Measurements from ENCODE around the gene LRIT2. TPM values are rescaled to one million over a fixed set of nuclear protein-coding genes. Genes with fewer than 3 reads are reported as not detected.

The LRIT2 gene, protein sequence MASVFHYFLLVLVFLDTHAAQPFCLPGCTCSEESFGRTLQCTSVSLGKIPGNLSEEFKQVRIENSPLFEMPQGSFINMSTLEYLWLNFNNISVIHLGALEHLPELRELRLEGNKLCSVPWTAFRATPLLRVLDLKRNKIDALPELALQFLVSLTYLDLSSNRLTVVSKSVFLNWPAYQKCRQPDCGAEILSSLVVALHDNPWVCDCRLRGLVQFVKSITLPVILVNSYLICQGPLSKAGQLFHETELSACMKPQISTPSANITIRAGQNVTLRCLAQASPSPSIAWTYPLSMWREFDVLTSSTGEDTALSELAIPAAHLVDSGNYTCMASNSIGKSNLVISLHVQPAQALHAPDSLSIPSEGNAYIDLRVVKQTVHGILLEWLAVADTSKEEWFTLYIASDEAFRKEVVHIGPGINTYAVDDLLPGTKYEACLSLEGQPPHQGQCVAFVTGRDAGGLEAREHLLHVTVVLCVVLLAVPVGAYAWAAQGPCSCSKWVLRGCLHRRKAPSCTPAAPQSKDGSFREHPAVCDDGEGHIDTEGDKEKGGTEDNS
- total RNA-seq (2014; rRNA removed; shearing (Covaris generic)) = not detected in 2 replicates

DNA sequence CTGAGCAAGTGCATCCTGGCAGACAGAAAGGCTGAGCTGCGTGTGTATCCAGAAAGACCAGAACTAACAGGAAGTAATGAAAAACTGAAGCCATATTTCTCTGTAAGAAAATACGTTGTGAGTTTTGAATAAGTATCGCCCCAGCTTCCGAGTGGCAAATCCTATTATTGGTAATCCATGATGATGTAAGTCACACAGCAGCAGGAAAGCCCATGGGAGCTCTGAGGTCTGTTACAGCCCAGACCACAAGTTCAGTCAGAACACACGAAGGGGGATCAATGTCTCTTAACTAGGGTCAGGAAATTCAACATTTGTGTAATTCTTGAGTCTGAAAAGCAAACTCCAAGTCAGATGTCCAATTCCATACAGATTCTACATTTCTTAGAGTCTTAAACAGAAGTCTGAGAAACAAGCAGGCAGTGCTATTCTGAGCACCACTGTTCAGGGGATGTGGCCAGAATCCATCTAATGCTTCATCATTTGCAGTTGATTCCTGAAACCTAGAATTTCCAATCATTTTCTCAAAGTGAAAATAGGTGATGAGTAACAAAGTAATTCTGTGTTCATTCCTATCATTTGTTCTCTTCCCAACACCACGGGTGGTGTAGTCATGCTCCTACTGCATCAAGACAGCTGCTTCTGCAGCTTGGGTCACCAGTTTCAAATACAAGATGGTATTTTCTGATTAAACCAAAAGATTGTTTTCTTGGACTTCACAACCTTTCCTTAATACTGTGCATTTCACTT is at the start of gene LRIT2:
Gene LRIT2, minus strand, starts transcription at position 118 of the 747 bp plus-strand sequence. Its CDS starts 24 bp downstream, at position 94.
- no peak for DNase-seq (ENCODE audit: low spot score)

DNA sequence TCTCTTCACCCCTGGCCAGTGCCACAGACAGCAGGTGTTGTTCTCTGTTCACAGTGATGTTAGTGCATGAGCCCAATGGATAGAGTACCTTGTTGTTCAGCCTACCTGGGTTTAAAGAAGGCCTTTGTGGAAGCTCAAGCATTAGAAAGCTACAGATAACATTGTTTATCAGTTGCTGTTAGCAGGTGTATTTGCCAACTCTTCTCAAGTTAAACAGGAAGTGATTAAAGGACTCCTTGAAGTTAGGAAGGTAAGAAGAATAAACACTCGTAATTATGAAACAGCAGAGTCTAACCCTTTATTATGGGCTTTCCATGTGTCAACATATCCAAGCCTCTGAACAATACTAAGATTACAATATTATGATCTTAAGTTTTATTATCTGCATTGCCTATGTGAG is 45.4 kb upstream of the LRIT2 start:
- peak; percentile 35 for DNase-seq (ENCODE audit: low spot score)

DNA sequence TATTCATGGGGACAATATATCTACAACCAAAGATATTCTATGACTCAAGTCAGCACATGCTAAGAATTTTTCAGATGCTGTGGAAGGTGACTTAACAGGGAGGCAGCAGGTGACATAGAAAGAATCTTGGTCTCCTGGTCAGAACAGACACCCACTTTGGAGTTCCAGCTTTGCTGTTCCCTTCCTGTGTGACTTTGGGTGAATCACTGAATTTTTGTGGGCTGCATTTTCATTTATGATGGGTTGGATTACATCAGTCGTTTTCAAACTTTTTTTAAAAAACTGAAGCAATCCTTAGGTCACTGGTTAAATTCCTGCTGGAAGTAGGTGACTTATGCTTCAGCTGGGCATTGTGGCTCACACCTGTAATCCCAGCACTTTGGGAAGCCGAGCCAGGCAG is 44.4 kb upstream of the LRIT2 start:
- no peak for DNase-seq (ENCODE audit: low spot score)

DNA sequence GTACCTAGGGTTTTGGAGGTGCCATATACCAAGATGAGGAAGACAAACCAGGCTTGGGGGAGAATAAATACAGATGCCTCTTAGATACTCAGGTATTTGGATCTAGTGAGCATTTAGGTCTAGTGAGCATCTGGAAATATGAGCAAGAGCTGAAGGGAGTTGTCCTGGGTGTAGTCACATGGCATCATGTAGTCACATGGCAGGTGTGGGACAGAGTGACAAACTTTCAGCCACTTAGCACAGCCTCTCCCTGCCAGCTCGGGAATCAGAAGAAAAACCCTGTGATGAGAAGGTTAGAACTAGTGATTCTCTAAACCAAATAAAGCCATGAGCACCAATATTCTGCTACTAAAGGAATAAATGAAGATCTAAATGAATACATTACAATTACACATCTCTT is 43.8 kb upstream of the LRIT2 start:
- DNase-seq (ENCODE audit: low spot score) = no peak

DNA sequence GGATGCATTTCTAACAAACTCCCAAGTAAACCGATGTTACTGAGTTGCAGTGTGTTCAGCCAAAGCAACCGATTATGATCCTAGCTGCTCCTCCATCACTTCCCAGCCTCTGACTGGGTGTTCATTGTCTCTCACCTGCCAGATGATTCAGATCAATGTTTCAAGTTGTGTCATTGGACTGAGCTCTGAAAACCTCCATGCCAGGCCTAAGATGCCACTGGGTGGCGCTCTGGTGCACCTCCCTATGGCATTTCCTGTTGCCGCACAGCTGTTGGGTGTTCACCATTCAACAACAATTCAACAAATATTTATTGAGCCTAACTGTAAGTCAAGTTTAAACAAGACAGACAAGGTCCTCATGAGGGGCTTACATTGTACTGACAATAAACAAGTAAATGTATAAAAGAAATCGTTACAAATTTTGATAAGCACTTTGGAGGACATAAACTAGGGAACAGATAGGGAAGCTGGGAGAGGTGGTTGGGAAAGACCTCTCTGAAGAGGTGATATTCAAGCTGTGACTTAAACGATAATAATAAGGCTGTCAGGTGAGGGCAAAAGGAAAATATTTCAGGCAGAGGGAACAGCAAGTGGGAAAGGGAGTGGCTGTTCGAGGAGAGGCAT is 42.3 kb upstream of the LRIT2 start:
- DNase-seq (ENCODE audit: low spot score) = peak; percentile 52

DNA sequence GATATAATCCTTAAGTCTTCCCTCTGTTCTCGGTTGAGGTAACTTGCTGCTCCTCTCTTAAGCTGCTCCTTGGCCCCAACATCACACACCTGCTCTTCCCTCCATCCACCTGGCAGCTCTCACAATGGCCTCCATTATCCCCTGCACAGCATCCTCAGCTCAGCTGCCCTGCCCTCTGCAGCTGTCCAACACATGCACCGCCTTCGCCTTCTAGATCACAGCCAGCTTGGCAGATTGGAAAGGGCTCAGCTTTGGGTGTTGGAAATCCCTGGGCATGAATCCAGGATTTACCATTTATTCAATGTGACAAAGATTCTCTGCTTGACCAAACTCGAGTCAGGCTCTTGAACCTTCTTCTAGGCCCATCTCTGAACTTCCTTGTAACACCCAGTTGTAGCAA is 40.1 kb upstream of the LRIT2 start:
- DNase-seq (ENCODE audit: low spot score) = no peak

DNA sequence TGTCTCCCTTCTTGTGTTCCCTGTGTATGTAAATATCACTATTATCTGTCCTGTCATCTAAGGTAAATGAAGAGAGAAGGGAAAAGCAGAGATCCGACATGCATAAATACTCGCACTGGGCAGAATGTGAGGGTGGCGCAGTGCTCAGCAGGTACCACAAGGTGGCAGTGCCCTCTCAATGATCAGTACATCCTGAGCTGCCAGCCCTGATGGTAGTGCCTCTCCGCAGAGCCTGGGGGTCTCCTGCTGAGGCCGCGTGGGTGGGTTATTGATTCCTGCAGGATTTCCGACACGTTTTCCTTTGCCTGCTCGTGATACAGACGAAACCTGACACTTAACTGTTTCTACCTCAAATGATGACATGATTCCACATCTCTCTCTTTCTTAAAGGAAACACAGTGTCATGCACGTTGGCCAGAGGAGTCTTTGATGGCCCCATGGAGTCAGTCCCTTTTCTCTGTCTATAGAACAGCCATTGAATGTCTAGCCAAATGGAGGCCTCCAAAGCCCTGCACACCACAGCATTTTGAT is 39.3 kb upstream of the LRIT2 start:
- peak; percentile 72 for DNase-seq (ENCODE audit: low spot score)

DNA sequence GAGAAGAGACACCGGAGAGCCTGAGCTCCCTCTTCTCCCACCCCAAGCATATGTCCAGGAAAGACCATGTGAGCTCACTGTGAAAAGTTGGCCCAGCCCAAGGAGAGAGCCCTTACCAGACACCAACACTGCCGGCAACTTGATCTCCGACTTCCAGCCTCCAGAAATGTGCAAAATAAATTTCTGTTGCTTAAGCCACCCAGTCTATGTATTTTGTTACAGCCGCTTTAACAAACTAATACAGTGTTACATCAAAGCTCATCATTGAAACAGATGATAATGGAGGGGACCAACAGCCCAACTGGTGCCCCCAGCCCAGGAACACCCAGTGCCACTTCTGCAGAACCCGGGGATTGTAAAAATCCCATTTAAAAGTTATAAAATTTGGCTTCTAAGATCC is 38.4 kb upstream of the LRIT2 start:
- no peak for DNase-seq (ENCODE audit: low spot score)

DNA sequence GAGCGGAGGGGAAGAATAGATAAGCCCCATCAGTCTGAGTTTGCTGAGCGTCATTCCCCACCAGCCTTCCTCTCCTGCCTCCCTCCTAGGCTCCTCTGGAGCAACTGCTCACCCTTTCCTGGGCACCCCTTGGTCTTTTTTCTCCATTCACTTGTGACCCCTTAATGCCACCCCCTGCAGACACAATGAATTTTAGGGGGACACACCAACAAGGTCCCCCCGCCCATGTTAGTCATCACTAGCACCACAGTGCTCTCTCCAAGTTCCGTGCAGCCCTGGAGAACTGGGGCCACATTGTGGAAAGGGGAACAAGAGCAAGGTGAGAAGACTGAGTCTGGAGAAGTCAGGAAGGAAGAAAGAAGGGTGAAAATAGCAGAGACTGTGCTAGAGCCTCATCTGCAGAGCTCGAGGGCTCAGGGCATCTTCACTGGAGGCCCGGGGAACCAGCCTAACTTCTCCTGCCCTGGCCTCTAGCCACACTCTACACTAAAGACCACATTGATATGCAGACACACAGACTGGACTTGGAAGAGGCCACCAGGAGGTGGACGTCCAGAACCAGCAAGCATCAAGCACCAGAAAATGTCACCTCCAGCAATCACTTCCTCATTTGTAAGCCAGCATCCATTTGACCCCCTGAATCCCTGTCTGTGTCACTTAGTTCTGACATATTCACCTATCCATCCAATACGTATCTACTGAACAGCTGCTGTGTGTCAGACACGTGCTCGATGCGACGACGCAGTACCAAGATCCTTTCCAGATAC is 37.0 kb upstream of the LRIT2 start:
- DNase-seq (ENCODE audit: low spot score) = no peak

DNA sequence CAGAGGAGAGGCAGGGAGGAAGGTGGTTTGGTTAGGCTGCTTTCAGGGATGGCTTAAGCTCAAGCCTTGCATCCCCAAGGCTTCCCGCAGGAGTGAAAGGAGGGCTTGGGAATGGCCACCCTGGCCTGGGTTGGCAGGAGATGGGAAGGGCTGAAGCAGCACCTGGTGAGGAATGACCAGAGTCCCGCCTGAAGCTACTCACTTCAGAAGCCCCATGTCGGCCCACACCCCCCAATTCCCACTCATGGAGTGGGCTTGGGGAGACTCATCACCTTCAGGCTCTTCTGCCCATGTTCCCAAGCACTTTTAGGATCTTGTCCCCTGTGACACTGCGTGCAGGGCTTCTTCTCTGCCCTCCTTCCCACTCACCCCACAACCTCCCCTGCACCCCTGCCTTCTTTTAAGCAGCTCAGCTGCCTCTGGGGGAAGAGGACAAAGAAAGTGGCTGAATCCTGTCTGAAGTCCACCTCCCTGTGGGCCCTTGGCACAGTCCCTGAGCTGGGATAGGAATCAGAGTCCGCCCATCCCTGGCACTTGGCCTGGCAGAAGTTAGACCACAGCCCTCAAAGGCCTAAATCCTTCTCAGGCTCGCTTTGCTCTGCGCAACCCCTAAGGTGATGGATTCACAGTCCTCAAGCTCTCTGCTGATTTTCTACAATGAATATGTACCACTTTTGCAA is 36.0 kb upstream of the LRIT2 start:
- DNase-seq (ENCODE audit: low spot score) = no peak

DNA sequence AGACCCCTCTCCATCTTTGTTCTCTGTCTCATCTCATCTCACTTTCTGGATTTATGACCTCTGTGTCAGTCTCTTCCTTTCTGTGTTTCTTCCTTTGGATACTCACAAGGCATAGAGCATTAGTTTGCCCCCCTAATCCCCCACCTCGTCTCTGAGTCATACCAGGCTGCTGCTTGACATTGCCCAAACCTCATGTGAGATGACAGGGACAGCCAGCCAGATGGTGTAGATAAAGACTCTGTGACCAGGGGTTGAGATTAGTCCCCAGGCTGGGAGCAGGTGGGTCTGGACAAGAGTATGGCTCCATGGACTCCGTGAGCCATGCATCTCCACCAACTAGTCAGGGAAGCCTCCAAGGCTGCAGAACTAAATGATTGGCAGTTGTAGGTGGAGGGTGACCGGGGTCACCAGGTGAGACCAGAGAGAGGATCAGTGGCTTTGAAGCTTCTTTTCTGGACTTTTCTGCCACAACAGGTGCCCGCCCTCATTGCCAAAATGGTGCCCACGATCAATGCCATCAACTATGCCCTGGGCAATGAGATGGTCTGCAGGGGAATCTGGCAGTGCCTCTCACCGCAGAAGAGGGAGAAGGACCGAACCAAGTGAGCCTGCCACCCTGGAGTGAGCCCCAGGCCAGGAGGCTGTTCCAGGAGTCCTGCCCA is 32.8 kb upstream of the LRIT2 start:
- no peak for DNase-seq (ENCODE audit: low spot score)

DNA sequence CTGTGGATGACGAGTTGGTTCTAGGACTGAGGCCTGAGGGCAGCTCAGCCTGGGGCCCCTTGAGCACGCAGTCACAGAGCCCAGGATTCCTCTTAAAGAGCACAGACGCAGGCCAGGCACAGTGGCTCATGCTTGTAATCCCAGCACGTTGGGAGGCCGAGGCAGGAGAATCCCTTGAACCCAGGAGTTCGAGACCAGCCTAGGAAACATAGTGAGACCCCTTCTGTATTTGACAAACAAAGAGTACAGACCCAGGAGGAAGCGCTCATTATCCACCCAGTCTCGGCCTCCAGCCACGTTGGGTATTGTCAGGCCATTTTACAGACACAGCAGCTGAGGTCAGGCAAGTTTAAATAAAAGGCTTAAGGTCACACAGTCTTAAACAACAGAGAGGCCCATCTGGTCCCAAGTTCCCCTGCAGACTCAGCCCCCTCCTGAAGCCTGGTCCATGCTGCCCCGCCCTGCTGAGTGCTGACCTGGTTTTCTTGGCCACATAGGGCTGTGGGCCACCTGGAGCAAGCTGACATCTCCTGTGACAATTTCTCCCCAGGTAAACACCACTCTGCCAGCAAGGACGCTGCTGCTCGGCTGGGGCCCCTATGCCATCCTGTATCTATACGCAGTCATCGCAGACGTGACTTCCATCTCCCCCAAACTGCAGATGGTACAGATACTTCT is 32.1 kb upstream of the LRIT2 start:
- DNase-seq (ENCODE audit: low spot score) = no peak

DNA sequence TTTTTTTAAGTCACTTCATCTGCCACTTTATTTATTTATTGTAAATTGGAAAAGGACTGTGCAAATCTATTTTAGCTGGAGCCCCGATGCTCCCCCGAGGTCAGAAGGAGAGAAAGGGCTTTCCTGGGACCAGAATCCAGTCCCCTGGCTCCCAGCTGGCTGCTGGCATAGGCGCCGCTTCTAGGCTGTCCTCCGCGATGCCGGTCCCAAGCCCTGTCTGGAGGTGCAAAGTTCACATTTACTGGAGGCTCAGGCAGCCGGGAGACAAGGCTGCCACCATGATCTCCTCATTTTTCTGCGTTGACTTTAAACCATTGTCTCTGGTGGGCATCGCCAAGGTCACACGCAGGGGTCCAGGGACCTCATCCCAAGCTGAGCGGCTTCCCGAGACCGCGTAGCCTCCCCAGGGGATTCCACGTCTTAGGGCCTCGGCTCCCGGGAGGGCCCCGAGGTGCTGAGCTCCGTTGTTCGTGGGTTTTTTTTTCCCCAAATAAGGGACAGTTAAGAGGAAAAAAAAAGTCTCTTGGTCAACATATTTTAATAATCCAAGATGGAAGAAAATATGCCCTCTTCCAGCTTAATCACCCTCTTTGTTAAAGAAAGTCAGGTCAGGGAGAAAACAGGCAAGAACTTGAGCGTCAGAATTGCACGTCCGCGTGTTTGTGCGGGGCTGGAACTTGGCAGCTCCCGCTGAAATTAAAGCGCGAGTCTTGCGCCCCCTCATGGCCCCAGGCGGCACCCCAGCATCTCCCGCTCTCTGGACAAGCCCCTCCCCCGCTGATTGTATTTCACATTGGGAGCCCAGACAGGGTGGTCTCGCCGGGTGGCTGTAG is 31.4 kb upstream of the LRIT2 start:
- no peak for DNase-seq (ENCODE audit: low spot score)

DNA sequence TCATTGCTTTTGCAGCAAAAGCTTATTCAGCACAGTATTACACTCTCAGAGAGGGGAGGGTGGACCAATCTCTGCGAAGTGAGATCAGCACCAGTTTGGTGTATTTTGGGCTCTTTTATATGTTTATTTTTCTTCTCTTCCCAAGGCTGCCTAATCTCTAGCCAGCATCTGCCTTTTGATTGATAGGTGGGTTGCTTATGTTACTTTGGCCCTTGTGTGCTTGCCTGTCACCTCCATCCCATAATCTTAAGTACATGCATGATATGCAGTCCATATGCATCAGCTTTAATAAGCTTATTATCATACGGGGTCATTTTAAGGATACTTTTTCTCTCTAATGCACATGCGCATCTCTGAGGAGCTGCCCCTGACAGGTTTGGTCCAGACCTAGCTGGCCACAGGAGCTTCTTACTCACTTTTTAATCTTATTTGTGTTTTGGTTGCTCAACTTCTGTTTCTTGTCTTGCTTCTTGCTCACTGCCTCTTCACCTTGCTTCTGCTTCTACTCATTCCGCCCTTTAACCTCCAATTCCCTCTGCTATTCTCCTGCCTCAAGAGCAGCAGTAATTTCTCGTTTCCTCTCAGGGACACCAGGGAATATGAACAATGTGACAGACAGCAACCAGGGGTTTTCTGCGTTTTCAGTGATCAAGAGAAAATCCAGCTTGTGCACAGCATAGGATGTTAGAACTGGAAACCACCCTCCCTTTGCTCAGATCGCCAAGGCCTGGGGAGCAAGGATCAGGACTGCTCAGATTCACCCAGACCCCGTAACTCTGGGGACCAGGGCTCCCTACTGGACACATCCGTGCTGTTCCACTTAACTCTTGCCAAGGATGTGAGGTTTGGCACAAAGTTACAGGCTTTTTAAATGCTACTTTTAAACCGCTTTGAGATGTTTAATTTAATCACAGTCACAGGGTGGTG is 29.5 kb upstream of the LRIT2 start:
- DNase-seq (ENCODE audit: low spot score) = no peak

DNA sequence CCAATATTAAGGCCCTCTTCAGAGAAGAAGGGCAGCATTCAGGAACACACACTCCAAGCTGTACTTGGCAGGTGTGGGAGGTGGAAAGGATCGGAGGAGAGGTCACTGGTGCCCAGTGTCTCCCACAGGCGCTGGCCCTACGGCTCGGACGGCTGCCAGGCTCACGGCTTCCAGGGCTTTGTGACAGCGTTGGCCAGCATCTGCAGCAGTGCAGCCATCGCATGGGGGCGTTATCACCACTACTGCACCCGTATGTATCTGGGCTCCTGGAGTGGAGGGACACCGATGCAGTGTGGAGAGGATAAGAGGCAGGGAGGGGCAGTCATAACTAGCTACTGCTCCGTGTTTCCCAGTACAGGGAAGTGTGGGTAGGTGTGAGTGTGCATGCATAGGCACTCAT is 23.4 kb upstream of the LRIT2 start:
- DNase-seq (ENCODE audit: low spot score) = no peak

DNA sequence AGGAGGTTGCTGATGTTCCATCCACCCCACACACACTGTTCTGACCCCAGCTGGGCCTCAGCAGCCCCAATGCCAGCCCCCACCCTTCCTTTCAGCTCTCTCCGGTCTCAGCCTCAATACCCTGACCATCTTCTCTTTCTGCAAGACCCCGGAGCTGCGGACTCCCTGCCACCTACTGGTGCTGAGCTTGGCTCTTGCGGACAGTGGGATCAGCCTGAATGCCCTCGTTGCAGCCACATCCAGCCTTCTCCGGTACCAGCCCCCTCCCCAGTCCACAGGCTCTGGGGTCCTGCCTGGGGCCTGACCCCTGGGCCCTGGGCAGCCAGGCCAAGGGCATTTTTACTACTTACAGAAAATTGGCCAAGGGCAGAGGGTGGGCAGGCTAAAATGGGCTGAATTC is 22.2 kb upstream of the LRIT2 start:
- no peak for DNase-seq (ENCODE audit: low spot score)

DNA sequence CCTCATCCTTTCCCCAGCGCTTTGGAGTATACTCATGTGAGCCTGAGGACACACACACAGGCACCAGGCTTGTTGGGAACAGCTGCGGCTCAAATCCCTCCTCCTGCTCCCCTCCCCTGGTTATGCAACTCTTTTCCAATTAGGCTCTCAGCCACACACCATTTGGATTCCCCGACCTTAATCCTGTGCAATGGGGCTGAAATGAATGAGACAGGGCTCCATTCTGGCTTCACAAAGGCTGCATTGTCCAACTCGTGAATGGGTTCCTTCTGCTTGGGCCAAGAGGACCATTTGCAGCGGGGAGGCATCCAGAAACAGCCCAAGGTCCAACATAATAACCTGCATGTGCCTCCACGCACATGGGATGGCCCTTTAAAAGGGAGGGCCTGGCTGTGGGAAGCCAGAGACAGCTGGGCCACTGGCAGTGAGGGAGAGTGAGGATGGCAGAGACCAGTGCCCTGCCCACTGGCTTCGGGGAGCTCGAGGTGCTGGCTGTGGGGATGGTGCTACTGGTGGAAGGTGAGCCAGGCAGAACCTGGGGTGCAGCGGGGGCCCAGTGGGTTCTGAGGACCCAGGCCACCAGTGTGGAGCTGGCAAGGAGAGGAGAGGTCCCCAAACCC is 19.4 kb upstream of the LRIT2 start, which contains the start of gene RGR:
Gene RGR, plus strand, starts transcription at position 403 of the 620 bp plus-strand sequence. Its CDS starts 38 bp downstream, at position 441.
- no peak for DNase-seq (ENCODE audit: low spot score)

Measured in HT-29 (cell line).